EL (cell line): ENCODE data around the gene PAPSS1.
"Not testable (repeated sequence)": the region's sequence is repeated elsewhere in the genome, so short reads cannot be mapped to it uniquely, and the experiment has no call there.

ENCODE experiments used
- DNase-seq: peaks from one replicate; pipeline ENCODE4 v3.0.0-alpha.2; 2016

PAPSS1 gene

GRCh38 chr4:107685740-107686139 is 34.3 kb downstream of the PAPSS1 start:
- no peak for DNase-seq

DNA sequence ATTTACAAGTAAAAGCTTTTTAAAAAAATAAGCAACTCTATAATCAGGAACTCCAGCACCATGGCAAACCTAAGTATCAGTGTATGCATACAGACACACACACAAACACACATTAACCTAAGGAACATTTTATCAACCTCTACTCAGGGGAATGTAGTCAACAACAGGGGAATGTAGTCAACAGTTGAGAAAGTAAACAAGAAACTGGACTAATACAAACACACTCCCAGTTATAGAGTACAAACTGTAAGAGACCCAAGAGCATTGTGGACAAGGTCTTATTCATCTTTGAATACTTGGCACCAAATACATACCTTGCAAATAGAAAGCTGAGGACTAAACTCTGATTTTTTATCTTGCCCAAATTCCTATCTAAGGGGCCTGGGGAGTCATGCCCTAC is 36.2 kb downstream of the PAPSS1 start:
- no peak for DNase-seq

DNA sequence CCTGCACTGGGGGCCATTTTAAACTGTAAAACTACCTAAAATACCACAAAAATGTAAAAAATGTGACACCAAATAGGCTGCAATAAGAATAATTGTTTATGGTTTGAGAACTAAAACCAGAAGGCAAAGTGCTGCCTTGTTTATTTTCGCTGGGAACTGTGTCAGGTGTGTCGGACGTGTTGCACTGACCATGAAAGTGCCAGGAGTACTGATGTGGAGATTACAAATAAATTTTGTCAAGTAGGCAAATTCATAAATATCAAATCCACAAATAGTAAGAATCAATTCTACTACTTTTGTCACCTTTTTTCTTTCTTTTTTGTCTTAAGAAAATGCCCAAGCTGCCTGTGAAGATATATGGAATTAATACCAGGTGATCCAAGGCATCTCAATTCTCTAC is 37.7 kb downstream of the PAPSS1 start:
- DNase-seq = no peak

DNA sequence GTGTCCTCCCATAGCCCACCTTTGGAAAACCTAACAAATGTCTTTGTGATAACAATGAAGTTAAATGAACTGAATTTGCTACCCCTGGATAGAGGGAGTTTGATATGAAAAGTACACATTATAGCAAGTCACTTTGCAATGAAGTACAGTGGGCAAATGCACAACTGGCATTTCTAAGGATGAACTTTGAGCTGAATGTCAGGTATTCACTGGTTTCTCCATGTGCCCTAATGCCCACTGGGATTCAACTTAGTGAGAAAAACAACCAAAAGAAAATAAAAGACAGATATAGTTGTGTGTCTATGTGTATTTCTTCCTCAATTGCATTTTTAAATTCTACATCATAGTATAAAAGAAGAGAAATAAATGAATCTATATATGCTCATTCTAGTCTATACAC is 51.0 kb downstream of the PAPSS1 start:
- DNase-seq = no peak

DNA sequence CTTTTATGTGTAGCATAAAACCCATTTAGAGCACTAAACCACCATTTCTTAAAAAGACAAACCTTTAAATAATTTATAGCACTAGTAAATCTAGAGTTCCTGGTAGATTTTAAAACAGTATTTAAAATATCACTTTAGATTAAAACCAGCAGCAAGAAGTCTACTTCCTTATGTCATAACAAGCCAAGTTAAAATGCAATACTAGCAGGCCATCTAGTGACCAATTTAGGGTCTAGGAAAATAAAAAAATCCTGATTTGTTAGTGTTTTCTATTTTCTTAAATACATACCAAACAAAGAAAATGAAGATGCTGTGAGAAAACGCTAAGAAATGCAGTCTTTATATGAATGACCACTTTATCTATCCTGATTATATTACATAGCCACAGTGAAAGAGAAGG is 53.9 kb downstream of the PAPSS1 start:
- DNase-seq = peak; percentile 14

DNA sequence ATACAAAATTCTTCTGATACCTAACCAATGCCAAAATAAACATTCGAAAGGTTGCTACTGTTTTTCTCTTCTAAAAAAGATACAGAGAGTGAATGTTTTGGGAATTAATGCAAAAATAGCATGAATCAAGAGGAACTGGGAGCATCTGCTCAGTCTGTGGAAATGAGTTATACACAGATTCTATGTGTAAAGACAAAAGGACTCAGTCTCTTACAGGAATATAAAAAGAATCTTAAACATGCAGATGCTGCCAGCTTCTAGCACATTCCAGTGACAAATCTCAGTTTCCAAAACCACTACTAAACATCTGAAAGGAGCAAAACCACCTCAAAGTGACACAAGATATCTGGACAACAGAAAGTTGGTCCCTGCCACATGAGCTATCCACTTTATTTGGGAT is 55.0 kb downstream of the PAPSS1 start:
- DNase-seq = peak; percentile 9

DNA sequence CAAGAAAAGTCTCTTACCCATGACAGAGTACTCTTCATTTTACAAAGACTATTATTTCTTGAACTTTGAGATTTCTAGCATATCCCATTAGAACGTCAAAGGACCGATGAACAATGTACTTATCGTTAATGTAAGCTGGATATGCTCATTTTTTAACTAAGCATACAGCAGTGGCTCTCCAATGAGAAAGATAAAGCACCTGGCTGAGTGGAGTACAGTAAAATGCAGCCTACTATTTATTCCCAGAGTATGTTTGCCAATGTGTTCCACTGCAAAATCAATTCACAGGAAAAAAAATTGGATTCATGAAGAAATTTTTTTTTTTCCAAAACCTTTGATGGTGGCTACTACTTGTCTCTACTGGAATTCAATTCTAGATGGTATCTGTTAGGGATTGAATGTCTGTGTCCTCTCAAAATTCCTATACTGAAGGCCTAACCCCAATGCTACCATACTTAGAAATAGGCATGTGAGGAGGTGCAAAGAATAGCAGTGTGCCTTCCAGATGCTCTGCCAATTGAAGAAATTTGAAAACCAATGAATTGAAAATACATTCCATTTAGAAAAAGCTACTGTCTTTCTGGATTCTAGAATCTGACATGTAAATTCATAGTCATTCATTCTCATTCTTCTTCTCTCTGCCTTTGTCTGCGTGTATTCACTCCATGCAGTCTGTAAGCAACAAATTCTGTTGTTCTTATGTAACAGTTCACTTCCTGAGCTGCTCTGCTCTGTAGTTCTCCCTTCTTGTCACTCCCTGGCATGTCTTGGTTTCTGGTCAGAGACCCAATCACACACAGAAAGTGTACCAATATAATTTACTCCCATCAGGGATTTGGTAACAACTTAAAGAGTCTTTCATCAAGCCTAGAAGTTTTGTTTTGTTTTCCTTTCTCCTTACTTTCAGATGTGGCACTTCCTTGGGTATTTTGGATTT is 61.4 kb downstream of the PAPSS1 start:
- DNase-seq = no peak

- no peak for DNase-seq
These were observed 64.7 kb downstream of the PAPSS1 start for GRCh38 chr4:107655289-107655688.

- DNase-seq = no peak
These were observed 65.3 kb downstream of the PAPSS1 start for GRCh38 chr4:107654694-107655093.

GRCh38 chr4:107651408-107651807 is 68.6 kb downstream of the PAPSS1 start:
- DNase-seq = not testable (repeated sequence)

DNA sequence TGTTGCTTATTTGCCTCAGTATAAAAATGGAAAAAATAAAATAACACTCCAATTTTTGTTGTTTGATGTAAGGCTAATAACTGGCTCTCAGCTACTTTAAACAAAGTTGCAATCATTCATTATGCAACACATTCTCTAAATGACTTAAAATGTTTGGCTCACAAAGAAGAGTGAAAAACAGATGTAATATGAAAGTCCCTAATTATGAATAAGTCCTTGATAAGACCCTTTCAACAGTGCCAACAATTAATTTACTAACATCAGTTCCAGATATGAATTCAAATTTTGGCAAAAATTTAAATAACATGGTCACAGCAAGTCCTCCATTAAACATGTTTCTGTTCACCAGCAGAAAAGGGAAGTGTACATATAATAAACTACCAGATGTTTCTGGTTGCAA is 69.8 kb downstream of the PAPSS1 start:
- DNase-seq = no peak

DNA sequence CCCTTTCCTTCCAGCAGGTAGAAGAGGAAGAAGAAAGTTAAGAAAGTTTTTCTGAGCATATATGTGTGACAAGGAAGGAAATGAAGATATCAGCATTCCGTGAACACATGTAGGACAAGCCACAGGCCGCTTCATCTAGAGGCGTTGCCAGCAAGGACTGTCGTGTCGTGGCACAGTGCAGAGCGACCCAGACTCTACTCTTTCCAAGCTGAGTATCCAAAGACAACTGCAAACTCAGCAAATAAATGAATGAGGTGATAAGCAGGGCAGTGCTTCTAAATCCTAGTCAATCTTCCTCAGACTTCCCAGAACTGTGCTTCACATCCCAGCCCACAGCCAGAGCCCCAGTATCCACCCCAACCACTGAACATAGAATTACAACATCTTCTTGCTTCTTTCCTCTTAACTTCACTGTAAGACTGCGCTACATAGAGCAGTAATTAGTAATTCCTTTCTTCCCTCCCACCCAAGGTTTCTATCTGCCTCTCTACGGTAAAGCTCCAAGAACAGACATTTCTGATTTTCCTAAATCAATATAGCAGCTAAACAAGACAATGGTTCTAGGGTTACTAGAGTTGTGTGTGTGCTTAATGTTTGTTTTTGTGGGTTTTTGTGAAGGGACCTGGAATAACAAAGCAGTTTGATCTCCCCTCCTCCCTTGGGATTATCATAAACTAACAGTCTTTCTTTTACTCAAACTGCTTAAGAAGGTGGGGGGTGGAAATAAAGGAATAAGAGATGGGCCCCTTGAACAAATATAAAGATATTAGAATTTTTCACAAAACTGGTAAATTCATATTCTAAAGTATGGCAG is 71.6 kb downstream of the PAPSS1 start:
- DNase-seq = no peak

- peak; percentile 2 for DNase-seq
These were observed 72.4 kb downstream of the PAPSS1 start for GRCh38 chr4:107647591-107647990.

DNA sequence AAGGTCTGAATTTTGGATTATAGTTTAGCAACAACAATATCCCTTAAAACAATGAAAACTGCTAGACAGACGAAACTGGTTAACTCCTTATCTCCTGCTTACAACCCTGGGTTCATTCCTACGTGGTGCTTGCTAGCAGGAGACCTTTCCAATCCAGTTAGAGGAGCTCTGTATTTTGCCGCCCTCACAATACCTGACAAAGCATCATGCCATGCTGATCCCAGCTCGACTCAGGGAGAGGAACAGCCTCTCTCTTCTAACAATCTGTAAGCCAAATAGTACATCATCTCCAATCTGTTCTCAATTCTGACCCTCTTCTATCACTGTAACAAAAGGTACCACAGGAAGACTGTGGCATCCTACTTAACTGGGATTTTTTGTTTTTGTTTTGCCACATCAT is 74.4 kb downstream of the PAPSS1 start:
- no peak for DNase-seq

- no peak for DNase-seq
These were observed 77.0 kb downstream of the PAPSS1 start for GRCh38 chr4:107643021-107643420.

DNA sequence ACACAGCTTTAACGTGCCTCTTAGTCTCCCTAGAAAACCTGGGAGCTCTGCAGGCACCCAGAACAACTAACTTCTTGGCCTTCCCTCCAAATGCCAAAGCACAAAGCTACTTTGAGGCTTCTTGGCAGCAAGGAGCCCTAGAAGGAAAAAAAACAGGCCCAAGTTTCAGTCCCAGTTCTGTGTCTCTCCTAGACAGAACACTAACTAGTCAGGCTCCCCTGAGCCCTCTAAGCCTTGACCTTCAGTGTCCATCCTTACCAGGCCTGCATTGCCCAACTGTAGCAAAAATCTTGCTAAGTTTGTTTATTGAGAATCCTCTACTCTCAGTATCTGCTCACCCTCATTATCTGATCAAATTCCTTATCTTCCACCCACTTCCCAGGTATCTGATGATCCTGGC is 79.2 kb downstream of the PAPSS1 start:
- DNase-seq = no peak

DNA sequence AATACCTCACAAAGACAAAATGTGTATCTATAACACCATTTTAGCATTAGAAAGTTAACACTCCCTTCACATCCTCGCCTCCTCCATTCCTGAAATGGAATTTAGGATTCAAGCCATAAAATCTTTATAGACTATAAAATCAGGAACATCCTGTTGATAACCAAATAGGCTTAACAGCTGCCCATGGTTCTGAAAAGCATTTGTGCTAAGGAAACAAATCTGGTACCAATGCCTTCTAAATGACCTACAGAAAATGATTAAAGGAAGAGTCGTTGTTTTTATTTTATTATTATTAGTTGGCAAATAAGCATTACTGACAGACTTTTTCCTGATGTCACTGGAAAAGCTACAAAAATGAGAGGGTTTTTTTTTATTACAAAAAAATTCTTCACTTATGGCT is 79.8 kb downstream of the PAPSS1 start:
- no peak for DNase-seq

DNA sequence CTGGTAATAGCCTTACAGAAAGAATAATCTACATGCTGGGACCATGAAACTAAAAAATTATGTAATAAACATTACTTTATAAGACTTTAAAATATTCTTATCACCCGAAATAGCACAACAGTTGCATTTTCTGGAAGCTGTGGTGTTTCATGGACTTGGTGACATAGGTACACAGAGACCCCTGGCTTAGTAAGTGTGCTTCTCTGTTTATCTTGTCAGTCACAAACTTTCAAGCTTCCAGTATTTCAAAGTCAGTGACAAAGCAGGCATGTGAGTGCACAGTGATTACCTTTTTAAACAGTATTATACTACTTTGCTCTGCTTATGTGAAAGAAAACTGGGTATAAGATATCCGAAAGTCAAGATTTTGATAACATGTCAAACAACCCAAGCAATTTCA is 84.3 kb downstream of the PAPSS1 start:
- DNase-seq = no peak

- DNase-seq = no peak
These were observed 88.5 kb downstream of the PAPSS1 start for GRCh38 chr4:107631560-107631959.

DNA sequence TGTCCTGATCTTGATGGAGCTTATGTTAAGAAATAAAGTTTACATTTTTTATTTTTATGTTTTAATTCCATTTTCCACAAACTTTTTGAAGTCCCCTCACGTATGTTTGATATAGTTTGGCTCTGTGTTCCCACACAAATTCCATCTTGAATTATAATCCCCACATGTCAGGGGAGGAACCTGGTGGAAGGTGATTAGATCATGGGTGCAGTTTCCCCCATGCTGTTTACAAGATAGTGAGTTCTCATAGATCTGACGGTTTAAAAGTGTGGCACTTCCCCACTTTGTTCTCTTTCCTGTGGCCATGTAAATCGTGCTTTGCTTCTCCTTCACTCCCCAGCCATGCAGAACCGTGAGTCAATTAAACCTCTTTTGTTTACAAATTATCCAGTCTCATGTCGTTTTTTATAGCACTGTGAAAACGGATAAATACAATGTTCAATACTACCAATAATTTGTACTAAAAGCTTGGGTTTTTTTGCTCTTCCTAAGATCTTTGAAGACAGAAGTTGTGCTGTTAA is 89.8 kb downstream of the PAPSS1 start:
- no peak for DNase-seq

DNA sequence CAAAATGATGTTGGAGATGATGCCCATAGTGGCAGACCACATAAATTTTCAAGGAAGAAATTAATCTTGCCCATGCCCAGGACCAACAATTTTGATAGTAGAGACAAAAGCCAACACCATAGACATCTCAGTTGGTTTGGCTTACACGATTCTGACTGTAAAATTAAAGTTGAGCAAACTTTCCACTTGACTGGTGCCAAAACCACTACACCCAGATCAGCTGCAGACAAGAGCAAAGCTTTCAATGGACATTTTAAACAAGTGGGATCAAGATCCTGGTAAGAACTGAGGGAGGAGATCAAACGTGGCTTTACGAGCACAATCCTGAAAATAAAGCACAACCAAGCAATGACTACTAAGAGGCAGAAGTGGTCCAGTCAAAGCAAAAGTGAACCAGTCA is 90.7 kb downstream of the PAPSS1 start:
- no peak for DNase-seq

- DNase-seq = no peak
These were observed 94.6 kb downstream of the PAPSS1 start for GRCh38 chr4:107625391-107625902.

DNA sequence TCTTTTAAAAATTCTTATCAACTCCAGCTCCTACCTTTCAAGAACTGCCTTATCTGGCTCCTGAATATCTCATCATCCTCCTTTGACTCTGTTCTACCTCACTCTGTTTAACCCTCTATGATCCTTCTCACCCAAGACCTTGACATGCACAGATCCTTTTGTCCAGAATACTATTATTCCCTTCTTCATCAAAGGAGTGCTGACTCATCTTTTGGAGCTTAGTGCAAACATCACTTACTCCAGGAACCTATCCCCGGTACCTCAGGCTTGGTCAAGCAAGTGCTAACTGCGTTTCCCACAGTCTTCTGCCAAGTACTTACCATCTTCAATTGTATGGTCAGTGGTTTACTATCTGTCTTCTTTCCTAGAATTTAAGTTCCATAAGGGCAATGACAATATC is 96.0 kb downstream of the PAPSS1 start:
- DNase-seq = no peak

DNA sequence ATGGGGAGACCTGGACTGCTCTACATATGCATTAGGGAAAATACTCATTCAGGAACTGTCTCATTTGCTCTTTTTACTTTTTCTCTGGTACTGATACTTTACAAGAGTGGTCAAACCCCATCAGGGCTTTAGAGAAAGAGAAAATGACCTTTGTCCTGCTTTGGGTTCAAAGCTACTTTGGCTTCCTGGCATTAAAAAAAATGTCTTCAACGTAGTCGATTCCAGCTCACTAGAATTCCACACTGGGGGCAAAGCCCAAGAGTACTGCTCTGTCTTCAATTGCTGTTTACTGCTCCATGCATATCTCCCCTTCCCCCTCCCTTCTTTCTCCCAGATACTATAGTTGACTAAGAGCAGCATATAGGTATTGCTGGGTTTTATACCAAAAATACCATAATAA is 98.0 kb downstream of the PAPSS1 start:
- no peak for DNase-seq
